Activated CD8-positive, alpha-beta memory T cell treated with anti-CD3 and anti-CD28 coated beads, Interleukin-2, amount 50 U/mL, for 1 hour (primary cell): ENCODE measurements around the gene KCNJ9.
"Not testable (repeated sequence)": the region's sequence is repeated elsewhere in the genome, so short reads cannot be mapped to it uniquely, and the experiment has no call there.

Source experiments
- DNase-seq: peaks from one replicate; pipeline ENCODE4 v3.0.0-alpha.2; 2020; ENCODE audit errors: extremely low read depth

The KCNJ9 gene

DNA sequence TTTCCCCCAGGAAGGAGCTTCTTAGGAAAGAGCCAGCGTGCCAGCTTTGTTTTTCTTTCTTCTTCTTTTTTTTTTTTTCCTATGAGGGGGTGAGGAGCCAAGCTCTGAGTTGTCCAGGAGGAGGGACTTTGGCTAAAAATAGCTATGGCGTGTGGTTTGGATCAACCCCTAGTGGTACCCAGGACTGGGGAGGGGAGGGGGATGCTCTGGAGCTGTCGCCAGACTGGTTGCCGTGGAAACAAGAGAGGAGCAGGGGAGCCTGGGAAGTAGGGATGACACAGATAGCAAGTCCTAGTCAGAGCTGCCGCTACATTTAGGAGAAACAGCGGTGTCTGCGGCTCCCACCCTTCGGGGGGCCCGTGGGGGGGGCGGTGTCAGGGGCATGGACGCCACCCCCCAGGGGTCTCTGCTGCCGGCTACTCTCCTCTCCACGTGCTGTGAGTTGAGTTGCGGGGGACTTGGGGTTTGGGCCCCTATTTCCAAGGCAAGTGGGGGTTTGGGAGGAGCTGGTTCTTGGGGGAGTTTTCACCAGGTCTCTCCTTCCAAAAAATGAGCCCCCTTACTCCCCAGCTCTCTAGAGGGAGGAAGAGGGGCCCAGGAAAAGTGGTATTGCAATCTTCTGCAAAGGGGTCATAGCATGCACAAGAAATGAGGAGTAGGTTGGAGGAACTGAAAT is at the start of gene KCNJ9:
Gene KCNJ9 (plus strand): TSS at position 278 of the 676 bp plus-strand sequence. CDS start 2,493 bp downstream, outside the sequence.
- no peak for DNase-seq

DNA sequence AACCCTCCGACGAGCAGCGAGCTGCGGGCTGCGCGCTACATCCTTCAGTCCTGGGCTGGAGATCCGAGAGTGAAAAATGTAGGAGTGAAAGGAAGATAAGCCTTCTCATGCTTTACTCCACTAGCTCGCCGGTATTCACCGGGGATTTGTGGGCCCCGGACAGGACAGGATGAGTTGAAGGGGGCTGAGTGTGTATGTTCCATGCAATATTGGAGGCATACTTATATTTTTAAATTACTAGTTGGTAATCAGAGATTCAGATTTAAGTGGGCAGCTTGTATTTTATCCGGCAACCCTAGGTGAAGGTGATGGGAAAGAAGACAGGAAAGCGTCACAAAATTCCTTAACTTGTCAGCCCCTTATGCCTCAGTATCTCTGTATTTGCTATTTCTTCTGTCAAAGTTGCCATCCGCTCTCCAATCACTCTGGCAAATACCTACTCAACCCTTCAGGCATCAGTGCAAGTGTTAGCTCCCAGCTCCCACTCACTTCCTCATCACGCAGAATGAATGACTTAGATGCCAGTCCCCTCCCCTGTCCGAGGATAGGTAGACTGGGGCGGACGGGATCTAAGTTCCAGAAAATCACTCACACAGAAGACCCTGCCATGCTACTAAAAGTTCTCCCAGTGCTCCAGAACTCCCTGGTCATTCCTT is 49.0 kb upstream of the KCNJ9 start:
- no peak for DNase-seq

DNA sequence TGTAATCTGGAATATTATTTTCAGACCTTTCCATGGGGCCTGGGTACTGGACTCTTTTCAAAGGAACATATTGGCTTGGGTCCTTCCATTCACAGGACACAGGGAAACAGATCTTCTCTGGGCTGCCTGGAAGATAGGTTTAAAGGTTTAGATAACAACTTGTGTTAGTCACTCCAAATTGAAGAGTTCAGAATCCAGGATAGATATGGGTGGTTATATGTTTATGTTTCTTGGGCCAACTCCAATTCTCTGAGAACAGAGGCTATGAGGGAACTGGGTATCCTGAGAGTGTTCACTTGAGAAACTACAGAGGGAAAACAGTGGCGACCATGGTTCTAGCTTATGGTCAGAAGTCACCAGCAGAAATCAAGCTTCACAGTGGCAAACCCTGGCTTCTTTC is 40.9 kb upstream of the KCNJ9 start:
- no peak for DNase-seq

DNA sequence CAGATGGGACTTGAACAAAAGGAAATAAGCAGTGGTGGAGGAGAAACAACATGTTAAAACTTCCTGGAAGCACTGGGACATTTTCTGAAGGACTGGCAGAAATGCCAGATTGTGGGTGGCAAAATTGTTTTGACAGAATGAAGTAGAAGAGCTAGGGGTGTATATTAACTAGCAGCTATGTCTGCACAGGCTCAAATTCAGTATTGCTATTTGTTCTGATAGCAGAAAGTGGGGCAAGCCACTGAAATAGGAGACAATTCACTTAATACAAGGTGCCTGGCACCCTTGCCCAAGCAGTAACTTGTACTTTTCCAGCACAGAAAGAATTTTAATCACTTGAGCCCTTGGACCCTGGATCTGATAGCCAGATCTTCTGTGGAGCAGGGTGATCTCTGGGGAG is 37.8 kb upstream of the KCNJ9 start:
- DNase-seq = no peak

DNA sequence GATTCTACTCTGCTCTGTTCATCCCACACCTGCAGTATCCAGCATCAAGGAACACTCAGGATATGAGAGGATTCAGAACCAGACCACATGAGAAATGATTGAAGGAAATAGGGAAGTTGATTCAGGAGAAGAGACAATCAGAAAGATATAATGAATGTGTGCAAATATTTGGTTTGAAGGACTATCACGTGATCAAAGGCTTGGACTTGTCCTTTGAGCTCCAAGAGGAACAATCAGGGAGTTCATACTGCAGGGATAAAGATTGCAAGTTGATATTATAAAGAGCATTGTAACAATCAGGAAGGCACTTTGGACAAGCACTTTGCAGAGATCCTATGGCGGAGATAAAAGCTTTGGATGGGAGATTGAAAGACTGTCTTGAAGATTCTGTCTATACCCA is 35.7 kb upstream of the KCNJ9 start:
- DNase-seq = no peak

GRCh38 chr1:160046494-160047110 is 34.7 kb upstream of the KCNJ9 start:
- DNase-seq = no peak

DNA sequence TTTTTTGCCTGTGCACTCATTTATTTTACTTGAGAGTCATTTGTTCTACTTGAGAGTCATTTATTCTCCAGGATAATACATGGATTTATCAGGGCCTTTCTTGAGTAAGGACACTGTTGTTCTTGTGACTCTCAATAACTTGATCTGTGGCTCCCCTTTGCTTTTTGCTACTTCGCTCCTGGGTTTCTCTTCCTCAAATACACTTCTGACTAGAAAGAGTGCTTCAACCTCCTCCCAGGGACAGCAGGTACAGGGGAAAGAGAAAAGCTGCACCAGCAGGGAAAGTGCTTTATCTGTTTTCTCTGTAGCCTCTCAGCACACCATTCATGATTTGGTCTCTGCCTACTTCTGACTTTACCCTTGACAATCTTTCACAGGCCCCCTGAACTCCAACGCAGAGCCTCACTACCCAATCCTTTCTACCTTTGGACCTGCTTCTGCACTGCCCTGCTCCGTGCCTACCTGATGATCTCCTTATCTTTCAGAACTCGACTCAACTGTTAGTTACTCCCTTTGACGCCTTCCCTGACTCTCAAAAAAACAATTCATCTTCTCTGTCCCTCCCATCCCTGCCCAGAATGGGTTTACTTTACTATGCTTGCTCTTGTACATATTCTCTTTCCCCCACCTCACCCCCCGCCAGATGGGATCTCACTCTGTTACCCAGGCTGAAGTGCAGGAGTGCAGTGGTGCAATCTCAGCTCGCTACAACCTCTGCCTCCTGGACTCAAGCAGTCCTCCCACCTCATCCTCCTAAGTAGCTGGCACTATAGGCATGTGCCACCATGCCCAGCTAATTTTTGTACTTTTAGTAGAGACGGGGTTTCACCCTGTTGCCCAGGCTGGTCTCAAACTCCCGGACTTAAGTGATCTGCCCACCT is 34.0 kb upstream of the KCNJ9 start:
- DNase-seq = no peak

GRCh38 chr1:160048335-160048734 is 33.0 kb upstream of the KCNJ9 start:
- DNase-seq = no peak

- DNase-seq = no peak
Observed at GRCh38 chr1:160049101-160049500, 32.2 kb upstream of the KCNJ9 start.

DNA sequence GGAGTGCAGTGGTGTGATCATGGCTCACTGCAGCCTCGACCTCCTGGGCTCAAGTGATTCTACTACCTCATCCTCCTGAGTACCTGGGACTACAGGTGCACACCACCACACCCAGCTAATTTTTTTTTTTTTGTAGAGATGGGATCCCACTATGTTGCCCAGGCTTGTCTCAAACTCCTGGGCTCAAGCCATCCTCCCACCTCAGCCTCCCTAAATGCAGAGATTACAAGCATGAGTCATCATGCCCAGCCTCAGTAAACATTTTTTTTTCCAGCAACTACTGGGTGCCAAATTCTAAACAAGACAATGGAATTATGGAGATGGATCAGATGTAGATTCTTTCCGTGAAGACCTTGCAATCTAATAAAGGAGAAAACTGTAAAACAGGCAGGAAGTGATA is 31.2 kb upstream of the KCNJ9 start:
- not testable (repeated sequence) for DNase-seq

- no peak for DNase-seq
Observed at GRCh38 chr1:160050619-160051018, 30.7 kb upstream of the KCNJ9 start.

DNA sequence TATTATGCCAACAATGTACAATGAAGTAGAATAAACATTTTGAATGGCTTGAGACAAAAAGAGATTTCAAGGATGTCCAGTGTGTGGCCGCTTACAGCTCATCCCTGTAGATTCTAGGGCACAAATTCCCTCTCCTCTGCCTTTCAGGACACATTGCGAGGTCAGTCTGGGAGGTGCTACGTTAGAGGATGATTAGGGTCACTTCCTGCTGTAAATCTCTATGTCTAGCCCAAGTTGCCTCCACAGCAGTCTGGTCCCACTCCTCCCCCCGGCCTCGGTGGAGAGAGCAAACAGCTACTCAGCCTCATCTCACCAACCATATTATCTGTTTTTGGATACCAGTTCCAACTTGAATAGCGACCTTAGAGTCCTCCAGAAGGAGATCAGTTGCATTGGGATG is 28.4 kb upstream of the KCNJ9 start:
- no peak for DNase-seq

DNA sequence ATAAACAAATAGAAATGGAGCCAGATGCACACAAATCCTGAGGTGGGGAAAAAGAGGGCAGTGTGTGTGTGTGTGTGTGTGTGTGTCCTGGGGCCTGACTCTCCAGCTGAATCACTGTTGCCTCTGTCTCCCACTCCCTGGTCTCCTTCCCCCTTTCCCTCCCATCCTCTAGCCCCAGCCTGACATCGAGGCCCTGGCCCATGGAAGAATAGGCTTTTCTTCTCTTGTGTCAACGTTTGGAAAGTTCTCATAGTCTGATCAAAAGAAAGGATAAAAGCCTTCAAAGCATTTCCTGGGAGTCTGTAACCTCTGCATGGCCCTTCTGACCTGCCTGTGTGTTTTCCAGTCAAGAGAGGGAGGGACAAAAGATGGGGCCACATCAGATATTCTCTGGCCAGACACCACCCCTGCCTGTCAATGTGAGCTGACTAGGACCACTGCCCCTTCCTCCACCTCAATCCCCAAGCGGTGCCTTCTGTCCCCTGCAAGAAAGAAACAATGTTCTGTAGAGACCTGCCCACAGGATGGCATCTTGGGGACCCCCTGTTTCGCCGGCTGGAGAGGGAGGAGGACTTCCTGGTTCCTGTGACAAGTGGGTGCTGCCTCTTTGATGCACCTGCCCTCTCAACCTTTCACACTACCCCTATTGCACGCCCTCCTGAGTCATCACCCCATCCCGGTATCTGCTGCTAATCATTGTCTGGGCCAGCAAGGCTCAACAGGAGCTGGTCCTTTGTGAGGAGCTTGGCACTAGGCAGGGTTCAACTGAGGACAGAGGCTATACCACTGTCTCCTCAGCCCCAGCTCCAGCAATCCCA is 27.6 kb upstream of the KCNJ9 start:
- DNase-seq = no peak

GRCh38 chr1:160056648-160057169 is 24.6 kb upstream of the KCNJ9 start:
- no peak for DNase-seq

DNA sequence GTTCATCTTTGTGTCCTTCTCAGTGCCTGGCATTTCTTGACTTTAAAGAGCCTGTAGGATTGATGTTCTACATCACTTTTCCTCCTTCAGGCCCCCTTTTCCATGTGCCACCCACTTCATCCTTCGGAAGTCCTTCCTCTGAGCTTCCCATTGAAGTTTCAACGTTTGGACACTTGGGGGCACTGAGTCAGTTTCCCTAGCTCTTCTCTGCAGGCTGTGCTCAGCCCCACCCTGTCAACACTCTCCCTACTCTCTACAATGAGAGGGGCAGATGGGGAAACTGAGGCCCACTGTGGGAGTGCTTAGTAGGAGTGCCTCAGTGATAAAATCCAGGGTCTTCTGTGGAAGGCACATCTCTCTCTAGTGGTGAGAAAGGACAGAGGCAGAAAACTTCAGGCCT is 23.3 kb upstream of the KCNJ9 start:
- DNase-seq = no peak

- no peak for DNase-seq
Observed at GRCh38 chr1:160061369-160062229, 19.7 kb upstream of the KCNJ9 start.

DNA sequence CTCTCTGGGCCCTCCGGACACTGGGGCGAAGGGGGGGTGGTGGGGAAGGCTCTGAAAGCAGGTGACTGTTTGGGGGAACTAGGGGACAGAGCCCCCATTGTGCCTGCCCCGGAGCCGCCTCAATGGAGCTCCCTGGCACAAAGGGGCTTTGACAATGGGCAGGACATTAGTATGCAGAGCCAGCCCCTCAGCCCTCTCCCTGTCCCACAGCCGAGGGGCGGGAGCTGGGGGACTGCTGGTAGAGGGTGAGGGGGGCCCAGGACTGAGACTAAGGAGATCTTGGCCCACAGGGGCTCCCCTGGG is 19.2 kb upstream of the KCNJ9 start:
- DNase-seq = no peak

- DNase-seq = no peak
Observed at GRCh38 chr1:160063176-160063575, 18.2 kb upstream of the KCNJ9 start.

DNA sequence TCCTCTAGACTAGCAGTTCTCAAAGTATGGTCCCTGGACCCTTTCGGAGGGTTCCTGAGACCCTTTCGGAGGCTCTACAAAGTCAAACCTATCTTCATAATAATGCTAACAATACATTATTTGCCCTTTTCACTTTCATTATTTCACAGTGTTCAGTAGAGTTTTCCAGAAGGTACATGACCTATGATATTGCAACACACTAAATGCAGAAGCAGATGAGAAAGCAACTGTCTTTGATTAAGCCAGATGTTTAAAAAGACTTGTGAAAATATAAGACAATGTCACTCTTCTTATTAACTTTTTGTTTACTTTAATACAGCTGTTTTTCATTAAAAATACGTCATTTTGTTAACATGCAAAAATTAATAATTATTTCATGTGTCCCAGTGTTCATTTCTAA is 17.2 kb upstream of the KCNJ9 start:
- no peak for DNase-seq

GRCh38 chr1:160064746-160065145 is 16.6 kb upstream of the KCNJ9 start:
- DNase-seq = no peak
